Subcutaneous adipose tissue (tissue), 4 donors: ENCODE data around the gene OSTC. TPM values are rescaled to one million over a fixed set of nuclear protein-coding genes. Genes with fewer than 3 reads are reported as not detected.

Experiments
- CTCF ChIP-seq: fragments of 450-650 bp; IDR thresholded peaks from one replicate; pipeline ENCODE4 v1.5.1; 2016; ENCODE audit warnings: low read depth, mild to moderate bottlenecking, control low read depth, antibody characterized with exemption, moderate library complexity
- total RNA-seq, 4 donors: library from RNA; depleted of rRNA; stranded (reverse); fragments of >200 nt; gene quantifications; one replicate each; pipeline ENCODE4 v1.1.0, GENCODE V29; 2016

The OSTC gene
- total RNA-seq, 4 donors from 2014 or later: 34.7 to 97.1 (median 69.7) TPM

GRCh38 chr4:108626056-108626455 lies 24.3 kb upstream of the OSTC start:
- TF ChIP-seq CTCF: no peak

- no peak for TF ChIP-seq CTCF
These were observed 22.0 kb upstream of the OSTC start for GRCh38 chr4:108628411-108628810.

GRCh38 chr4:108635070-108635655 lies 15.2 kb upstream of the OSTC start:
- TF ChIP-seq CTCF: no peak

GRCh38 chr4:108636246-108636645 lies 14.2 kb upstream of the OSTC start:
- no peak for TF ChIP-seq CTCF

GRCh38 chr4:108637856-108638255 lies 12.5 kb upstream of the OSTC start:
- no peak for TF ChIP-seq CTCF

- no peak for TF ChIP-seq CTCF
These were observed 6.2 kb upstream of the OSTC start for GRCh38 chr4:108644237-108644636.

- no peak for TF ChIP-seq CTCF
These were observed 3.7 kb upstream of the OSTC start for GRCh38 chr4:108646706-108647105.
